HG02798 (cell line): ENCODE data around the gene TRIM63.

Experiments
- ATAC-seq: cut with Tn5 transposase; IDR thresholded peaks from one replicate; pipeline ENCODE4 v1.9.1; 2021; ENCODE audit warnings: mild to moderate bottlenecking; ENCODE audit not compliant: unreplicated experiment, poor library complexity

The TRIM63 gene

DNA sequence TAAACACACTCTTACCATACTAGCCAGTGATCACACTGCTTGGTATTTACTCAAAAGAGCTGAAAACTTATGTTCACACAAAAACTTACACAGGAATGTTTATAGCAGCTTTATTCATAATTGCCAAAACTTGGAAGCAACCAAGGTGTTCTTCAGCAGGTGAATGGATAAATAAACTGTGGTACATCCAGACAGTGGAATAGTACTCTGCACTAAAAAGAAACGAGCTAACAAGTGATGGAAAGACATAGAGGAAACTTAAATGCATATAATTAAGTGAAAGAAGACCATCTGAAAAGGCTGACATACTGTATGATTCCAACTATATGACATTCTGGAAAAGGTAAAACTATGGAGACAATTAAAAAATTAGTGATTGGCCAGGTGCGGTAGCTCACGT is 23.5 kb upstream of the TRIM63 start:
- no peak for ATAC-seq

DNA sequence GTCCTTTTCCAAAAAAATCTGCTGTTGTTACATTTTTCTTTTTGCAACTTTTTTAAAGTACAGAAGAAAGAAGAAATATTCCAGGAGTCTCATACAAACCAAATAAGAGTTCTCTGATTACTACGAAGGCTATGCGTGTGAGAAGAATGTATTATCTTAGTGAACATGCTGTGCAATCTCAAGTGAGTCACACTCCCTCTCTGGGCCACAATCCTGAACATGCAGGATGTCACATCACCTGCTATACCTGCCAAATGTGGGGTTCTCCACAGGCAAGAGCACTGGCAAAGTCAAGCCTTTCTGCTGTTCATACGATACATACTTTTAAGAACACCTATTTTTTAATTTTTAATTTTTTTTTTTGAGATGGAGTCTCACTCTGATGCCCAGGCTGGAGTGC is 21.7 kb upstream of the TRIM63 start:
- no peak for ATAC-seq

GRCh38 chr1:26084844-26085243 is 17.4 kb upstream of the TRIM63 start:
- no peak for ATAC-seq

- ATAC-seq, result no peak
Measured at GRCh38 chr1:26084091-26084561, 16.7 kb upstream of the TRIM63 start.

DNA sequence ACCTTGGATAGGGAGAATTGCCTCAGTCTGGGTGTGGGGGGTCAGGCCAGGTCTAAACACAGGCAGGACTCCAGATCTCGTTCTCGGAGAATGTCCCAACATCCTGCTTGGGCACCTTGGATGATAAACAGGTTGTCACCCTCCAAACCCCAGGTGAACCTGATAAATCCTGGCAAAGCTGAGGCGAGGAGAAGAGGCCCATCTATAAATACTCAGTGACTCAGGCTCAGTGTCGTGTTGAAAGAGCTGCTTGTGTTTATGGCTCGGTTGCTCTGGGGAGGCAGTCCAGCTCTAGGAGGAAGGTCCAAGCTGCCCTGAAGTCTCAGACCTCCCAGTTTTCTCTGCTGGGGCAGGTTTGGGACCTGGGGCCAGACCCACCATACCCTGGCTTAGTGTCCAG is 15.8 kb upstream of the TRIM63 start:
- ATAC-seq, result no peak

DNA sequence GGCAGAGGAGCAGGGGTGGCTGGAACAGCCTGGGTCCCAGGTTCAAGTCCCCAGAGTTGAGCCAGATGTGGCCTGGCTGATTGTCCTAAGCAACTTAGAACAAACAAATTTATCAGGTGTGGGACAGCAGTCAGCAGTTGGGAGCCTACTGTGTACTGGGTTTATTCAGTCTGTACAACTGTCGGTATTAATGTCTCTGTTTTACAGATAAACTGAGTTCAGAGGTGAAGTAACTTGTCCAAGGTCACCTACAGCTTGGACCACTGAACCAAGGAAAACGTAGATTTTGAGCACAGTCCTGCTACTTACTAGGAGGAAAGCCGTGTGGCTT is 14.6 kb upstream of the TRIM63 start:
- no peak for ATAC-seq

DNA sequence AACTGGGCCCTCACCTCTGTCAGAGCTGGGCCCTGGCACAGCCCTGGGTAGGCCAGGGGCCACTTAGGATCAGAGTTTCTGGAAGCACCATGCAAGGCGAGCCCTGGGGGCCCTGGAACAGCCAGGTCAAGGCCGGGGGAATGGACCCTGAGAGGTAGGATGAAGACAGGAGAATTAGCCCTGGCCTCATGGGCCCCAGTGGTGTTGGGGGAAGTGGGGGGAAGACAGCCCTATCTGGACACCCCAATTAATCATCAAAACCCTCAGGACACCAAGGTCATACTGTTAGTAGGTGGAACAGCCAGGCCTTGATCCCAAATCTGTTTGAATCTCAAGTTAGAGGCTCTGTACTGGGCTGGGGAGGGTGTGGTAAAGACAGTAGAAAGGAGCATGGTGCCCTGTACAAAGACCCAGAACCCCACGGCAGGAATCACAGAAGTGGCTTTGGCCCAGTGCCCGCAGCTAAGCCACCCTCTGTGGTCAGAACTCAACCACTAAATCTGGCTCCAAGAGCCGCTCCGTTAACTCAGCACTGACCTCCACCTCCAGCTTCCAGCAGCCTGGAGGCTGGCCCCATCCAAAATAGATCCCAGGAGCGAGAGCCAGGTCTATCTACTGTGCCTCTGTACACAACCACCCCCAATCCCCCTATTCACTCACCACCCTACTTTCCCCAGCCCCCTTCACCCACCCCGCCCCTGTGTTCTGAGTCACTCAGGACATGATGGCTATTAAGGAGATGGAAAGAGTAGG is 14.0 kb upstream of the TRIM63 start:
- ATAC-seq, result no peak

- ATAC-seq, result no peak
Measured at GRCh38 chr1:26079960-26080814, 12.8 kb upstream of the TRIM63 start.

- ATAC-seq, result no peak
Measured at GRCh38 chr1:26079178-26079563, 11.7 kb upstream of the TRIM63 start.

DNA sequence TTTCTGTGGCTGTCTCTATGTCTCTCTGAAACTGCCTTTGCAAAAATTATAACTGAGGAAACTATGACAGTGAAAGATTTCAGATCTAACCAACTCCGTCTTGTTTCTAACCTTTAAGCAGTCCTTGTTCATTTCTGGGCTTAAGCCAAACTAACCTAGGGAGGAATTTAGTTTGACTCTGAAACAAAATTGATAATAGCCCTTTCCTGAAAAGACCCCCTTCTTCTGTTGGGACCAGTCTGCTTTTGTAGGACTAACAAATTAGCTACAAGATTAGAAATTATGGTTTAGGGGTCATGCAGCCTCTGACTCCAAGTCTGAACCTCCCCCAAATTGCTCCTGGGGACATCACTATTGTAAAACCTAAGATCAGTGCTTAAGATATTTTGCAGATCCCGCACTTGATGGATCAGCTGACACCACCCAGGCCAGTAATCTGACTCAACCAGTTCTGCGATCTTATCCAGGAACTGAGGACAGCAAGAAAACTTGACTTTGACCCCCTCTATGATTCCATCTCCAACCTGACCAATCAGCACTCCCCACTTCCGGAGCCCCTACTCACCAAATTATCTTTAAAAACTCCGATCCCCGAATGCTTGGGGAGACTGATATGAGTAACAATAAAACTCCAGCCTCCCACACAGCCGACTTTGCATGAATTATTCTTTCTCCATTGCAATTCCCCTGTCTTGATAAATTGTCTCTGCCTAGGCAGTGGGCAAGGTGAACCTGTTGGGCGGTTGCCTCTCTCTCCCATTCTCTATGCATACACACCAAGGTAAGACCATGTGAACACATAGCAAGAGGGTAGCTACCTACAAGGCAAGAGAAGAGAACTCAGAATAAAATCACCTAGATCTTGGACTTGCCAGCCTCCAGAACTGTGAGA is 11.1 kb upstream of the TRIM63 start:
- no peak for ATAC-seq

- ATAC-seq, result no peak
Measured at GRCh38 chr1:26077524-26077923, 10.1 kb upstream of the TRIM63 start.

- ATAC-seq, result no peak
Measured at GRCh38 chr1:26075421-26076144, 8.2 kb upstream of the TRIM63 start.

DNA sequence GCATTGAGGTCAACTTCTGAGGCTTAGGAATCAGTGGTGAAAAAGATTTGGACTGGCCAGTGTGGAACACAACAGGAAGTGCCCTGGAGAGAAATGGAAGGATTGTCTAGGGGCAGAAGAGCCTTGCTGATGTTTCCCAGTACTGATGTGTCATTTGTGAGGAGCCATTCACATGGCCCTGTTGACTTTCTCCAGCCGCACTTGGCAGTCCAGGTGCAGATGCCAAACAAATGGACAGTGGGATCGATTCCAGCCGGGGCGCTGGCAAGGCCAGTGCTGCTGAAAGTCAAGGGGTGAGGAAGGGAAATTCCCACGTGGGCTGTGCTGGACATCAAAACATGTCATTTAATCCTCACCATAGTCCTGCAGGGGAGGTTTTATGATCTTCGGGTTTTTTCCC is 4.9 kb upstream of the TRIM63 start:
- ATAC-seq, result no peak

GRCh38 chr1:26070963-26071342 is 3.5 kb upstream of the TRIM63 start:
- ATAC-seq, result no peak

DNA sequence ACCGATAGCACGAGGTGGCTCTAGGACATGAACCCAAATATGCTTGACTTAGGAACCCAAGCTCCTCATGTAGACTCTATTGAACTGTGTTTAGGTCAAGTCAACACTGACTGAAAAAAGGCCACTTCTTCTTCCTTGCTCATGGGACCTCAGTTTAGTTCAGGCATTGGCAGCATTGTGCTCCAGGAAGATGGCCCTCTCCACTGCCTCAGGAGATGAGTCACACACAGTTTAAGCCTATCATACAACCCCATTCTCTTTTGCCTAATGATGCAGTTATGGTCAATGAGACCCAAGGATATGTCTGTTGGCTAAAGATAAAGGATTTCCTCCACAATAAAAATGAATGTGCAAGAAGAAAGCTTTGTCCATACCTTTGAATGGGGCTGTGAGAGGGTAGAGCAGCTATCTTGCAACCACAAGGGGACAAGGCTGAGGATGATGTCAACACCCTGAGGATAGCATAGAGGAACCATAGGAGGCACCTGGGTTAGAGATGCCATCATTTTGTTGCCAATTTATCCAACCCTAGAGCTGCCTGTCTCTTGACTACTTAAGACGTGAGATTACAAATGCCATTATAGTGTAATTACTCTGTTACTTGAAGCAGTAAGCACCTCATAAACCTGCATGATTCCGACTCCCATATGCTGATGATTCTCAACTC is 3.0 kb upstream of the TRIM63 start:
- no peak for ATAC-seq

GRCh38 chr1:26069941-26070295 is 2.5 kb upstream of the TRIM63 start:
- no peak for ATAC-seq

DNA sequence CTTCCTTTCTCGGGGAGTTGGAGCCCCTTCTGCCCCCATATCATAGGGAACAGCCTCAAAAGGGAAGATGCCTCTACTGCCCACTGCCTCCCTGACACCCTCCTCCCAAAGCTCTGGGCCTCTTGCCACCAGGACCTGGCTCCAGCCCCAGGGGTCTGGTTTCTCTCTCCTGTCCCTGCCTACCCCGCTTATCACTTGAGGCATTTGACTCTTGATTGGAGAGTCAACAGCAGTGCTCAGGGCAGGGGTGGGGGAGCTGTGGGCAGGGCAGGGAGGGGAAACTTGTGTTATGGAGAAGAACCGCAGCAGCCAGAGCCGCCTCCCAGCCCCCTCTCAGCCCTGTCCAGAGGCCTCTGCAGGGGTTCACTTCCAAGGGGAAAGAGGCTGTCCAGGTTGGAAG is 573 bp downstream of the TRIM63 start:
- no peak for ATAC-seq

DNA sequence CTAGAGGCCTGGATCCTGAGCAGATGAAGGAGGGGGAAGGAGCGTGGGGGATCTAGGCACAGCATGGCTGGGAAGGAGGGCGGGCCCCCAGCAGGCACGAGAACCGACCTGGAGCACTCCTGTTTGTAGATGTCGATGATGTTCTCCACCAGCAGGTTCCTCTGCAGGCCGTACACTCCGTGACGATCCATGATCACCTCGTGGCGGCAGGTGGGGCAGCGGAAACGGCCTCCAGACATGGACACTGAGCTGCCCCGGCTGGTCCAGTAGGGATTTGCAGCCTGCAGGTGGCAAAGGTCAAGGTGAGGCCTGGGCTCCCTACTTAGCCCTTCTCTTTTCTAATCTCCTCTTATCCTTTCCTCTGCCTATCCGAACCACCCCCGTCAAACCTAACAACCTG is 1.3 kb downstream of the TRIM63 start:
- no peak for ATAC-seq

DNA sequence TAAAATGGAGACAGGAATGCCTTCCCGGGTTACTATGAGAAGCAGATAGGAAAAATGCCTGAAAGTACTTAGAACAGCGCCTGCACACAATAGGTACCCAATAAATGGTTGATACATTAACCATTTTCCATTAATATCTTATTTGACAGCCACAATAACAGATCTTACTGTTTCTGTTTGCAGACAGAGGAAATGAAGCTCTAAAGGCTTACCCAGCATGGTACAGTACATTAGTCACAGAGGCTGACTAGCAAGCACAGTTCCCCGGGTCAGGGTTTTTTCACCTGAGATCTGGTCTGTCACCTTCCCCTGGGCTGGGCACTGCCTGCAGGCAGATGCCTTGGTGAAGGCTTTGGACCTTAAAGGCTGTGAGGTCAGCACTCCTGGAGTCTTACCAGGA is 2.9 kb downstream of the TRIM63 start:
- ATAC-seq, result no peak
